Activated CD4-positive, alpha-beta T cell treated with anti-CD3 and anti-CD28 coated beads for 4 hours (primary cell): ENCODE data around the gene RTL1.

ENCODE experiments used
- DNase-seq, 2 donors: peaks; one replicate each; pipeline ENCODE4 v3.0.0-alpha.2; 2020

RTL1 gene

GRCh38 chr14:100903672-100904185 lies at the start of gene RTL1:
RTL1 (minus strand) TSS chr14:100903722; CDS start chr14:100884788, 18,934 bp downstream.
- DNase-seq: no peak

DNA sequence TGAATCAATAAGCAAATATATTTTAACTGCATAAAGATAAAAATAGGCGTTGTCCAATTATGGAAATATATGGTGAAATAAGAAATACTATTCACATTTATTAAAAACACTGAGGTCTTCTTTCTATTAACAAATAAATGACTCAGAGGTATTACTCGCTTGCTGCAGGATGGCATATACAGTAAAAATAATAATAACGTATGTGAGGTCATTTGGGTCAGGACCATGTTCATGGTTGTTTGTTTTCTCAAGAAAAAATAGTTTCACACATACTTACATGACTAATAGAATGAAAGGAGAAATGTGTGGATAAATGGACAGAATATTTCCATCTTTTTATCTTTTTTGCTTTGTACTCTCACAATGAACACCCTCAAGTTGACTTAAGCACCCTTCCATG lies 46.5 kb upstream of the RTL1 start:
- DNase-seq: no peak

GRCh38 chr14:100944052-100944451 lies 40.5 kb upstream of the RTL1 start:
- DNase-seq: no peak

DNA sequence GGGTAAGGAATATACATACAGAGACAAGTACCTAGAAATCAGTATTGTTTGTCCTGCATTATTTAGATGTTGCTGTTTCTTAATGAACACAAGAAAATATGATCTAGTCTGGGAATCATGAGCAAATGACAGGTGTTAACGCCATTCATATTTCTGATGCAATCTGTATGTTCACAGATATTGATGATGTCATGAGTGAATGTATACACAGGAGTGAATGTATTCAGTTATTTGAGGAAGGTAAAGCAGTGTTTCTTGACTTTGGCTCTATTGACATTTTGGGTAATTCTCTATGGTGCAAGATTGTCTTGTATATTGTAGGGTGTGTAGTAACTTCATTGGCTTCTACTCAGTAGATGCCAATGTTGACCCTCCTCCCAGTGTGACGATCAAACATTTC lies 26.7 kb upstream of the RTL1 start:
- DNase-seq: no peak

GRCh38 chr14:100915560-100915959 lies 12.0 kb upstream of the RTL1 start:
- DNase-seq: no peak

- DNase-seq: no peak
Observed at GRCh38 chr14:100914597-100915021, 11.1 kb upstream of the RTL1 start.

DNA sequence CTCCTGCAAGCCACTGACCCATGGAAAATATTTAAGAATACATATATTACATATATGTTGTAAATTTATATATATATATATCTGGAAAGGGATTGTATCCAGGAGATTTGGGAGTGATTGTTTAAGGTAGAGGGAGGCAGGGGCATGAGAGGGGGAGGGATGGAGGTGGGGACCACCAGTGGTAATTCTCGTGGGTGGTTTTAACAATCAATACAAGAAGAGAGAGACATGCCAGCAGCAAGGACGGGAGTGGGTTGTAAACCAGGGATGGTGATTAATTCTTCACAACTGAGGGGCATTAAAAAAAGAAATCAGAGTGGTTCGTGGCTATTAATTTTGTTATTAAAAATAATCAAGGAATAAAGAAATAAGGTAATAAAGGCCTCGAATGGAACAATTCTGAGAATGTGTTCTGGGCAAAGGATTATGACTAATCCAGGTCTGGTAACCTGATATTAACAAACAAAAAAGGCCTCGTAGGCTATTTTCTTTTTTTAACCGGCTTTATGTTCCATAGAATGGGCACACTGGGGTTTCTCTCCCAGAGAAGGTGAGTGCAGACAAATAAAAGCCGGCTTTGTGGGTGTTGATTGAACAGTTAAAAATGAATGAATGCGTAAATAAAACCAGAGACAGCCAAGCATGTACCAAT lies 8.3 kb upstream of the RTL1 start:
- DNase-seq: no peak

GRCh38 chr14:100910888-100911664 lies 7.6 kb upstream of the RTL1 start:
- DNase-seq: no peak

DNA sequence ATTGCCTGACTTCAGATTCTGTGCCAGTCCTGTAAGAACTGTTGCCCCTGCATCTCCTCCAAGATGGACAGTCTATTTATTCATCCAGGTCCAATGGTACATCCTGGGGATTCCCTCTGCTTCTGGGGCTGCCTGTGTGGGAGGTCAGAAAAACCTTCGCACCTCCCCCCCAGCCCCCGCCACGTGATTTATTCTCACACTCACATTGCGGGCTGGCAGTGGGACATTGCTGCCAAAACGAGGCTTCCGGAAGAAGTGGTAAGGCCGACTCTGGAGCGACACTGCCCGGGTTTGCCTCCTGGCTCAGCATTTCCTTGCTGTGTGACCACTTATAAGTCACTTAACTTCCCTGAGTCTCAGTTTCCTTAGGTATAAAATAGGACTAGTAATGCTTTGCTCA lies 5.9 kb upstream of the RTL1 start:
- DNase-seq: no peak

DNA sequence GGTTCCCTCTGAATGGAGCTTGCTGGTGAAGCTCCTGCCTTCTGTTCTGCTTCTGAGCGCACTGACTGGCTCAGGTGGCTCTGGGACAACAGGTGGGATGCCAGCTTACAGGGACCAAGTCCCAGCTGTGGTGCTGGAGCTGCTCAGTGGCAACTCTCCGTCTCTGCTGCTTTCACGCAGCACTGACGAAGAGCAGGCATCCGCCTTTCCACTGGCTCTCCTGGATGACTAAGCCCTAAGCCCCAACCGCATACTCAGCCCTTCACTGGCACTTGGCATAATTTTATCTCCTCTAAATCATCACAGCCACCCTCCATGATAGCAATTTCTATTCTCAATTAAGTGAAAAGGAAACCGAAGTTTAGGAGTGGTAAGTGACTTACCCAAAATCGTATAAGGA lies 3.7 kb upstream of the RTL1 start:
- DNase-seq: no peak

DNA sequence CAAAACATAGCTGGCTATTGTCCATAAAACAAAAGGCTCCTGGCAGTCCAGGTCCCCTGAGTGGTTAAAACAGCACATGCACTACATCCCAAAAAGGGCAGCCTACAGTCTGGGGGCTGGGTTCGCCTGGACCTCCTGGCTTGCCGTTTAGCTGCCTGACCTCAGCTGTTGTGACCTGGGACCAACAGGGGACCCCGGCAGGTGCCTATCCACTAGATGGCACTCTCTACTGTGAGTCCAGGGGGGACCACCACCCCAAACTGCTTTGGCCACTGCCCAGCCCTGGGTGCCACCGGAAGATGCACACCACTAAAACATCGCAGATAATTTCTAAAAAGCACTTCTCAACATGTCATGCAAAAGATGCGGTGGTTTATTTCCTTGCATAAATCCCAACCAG lies 2.9 kb upstream of the RTL1 start:
- DNase-seq: no peak

DNA sequence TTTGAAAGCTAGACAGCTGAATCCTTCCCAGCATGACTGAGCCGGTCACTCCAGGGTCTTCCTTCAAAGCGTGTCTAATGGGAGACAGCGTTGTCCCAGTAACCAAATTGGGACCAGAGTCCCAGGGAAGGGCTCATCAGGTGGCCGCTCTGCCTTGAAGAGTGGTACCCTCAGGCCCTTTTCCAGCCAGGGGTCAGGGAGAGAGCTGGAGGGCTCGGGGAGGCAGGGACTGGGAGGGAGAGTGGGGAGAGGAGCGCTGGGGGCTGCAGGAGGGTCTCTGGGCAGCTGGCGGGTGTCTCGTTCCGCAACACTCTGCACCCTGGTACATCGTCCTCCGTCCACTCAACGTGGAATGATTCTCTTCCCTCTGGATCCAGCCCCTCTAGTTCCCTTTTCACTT lies 1.6 kb upstream of the RTL1 start:
- DNase-seq: no peak

DNA sequence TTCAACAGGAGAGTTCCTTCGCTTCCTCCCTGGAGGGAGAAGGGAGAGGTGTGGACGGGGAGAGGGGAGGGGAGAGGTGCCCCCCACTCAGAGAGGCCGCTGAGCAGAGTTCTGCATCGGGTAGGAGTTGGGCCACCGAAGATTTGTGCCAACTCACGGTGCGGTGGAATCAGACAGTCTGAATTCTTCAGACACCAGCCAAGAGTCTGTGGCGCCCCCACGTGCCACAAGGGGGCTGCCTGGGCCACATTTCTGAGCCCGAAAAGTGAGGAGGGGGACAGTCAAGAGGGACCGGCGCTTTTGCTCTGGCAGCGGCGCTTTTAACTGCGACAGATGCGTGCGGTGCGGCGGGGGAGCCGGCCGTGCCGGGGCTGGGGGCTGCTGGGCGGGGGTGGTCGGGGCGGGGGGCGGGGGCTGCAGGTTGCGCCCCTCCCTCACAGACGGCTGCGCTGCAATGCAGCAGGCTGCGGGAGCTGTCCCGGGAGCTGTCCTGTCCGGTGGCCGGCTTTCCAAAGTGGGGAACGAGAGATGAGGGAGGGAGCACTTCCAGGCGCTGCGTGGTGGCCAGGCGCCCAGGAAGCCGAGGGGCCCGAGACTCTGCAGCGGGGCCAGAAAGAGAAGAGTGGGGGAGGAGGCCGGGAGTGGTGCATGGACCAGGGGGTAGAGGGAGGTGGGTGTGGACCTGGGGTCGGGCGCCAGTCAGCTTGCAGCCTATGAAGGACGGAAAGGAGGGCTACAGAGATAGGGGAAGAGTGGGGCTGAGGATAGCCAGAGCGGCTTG lies 975 bp upstream of the RTL1 start:
- DNase-seq: no peak

GRCh38 chr14:100903134-100903468 lies 421 bp downstream of the RTL1 start:
- no peak for DNase-seq

GRCh38 chr14:100902295-100903133 lies 1.0 kb downstream of the RTL1 start:
- no peak for DNase-seq

- DNase-seq: no peak
Observed at GRCh38 chr14:100901391-100902183, 1.9 kb downstream of the RTL1 start.

DNA sequence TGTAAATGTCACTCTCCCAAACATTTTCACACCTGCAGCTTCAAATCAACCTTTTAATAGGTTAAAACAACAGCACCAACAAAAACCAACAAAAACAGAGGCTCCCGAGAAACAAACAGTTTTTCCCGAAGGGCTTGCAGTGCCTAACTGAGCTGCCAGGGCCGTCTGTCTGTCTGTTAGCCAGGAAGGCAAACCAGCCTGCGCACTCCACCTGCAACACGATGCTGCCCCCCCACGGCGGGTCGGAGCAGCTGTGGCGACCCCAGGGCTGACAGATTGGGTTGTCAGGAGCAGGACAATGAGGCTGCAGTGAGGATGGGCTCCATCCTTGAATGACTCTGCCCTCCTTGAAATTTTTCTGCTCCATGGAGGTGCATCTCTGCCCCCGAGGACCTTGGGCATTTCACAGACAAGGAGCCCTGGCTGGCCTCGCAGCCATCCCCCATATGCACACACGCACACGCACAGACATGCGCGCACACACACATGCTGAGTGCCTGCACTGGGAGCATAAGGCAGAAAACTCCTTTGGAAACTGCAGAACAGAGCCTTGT lies 2.6 kb downstream of the RTL1 start:
- DNase-seq: no peak

DNA sequence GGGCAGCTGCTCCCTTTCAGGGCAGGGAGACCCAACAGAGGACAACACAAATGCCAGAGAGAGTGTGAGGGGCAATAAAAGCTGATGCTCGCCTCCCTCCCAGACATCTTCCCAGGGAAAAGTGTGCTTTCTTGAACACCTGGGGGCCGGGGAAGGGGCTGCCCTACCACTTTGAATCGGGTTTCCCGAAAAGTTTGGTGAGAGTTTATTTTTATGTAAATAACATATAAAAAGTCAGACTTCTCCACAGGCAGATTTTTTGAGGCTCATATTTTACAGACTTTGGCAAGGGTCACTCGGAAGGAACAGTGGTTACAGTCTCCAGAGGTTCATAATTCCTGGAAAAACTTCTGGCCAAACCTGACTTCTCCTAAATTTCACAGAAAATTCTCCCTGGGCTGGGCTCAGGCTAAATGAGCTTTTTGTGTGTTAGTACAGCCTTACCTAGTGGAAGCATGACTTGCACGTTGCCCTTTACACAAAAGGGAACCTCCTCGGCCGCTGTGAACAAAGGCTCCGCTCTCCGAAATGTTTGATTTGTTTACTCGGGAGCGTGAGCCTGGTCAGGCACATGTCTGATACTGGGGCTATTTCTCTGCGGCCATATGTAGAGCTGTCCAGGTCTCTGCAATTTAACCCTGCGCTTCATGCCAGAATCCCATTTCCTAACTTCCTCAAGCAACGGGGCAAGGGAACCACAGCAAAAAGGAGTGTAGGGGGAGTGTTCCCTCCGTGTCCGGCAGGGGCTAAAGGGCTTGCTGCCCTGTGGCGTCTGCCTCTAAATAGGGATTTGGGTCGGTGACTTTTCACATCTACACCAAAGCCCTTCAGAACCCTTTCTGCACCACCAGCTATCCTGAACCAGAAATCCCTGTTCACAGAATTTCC lies 3.4 kb downstream of the RTL1 start:
- no peak for DNase-seq

- DNase-seq: no peak
Observed at GRCh38 chr14:100898935-100899883, 4.3 kb downstream of the RTL1 start.
